Vagina (tissue), 2 donors: ENCODE results near the gene TRIO.

ENCODE experiments used
- POLR2A ChIP-seq, 2 donors: fragments of 450-650 bp; IDR thresholded peaks; one replicate each; pipeline ENCODE4 v1.6.1; 2017; ENCODE audit warnings: antibody characterized with exemption in 2 of 2, mild to moderate bottlenecking in 2 of 2, moderate library complexity in 2 of 2
- TF ChIP-seq, protein P1 (sequence below), 3 experiments: fragments of 450-650 bp in 2 of 3; fragments of 200-600 bp in 1 of 3; sonication (generic) in 1 of 3; IDR thresholded peaks; one replicate each; pipeline ENCODE4 v1.5.1; 2017 to 2019; ENCODE audit warnings: antibody characterized with exemption in 3 of 3, mild to moderate bottlenecking in 2 of 3, moderate library complexity in 2 of 3

DNA sequence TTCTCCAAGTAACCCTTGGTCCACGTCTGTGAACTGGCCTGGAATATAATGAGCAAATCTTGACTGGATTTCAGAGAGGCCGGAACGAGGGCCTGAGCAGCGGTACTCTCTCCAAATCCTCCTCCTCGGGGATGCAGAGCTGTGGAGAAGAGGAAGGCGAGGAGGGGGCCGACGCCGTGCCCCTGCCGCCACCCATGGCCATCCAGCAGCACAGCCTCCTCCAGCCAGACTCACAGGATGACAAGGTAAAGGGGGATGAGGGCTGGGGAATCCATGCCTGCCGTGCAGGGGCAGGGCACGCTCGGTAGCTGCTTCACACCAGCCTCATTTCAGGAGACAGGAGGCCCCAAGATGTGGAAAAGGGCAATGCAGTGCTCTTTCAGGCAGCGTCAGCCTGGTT, 319.5 kb downstream of the TRIO start:
- TF ChIP-seq, protein P1, sequence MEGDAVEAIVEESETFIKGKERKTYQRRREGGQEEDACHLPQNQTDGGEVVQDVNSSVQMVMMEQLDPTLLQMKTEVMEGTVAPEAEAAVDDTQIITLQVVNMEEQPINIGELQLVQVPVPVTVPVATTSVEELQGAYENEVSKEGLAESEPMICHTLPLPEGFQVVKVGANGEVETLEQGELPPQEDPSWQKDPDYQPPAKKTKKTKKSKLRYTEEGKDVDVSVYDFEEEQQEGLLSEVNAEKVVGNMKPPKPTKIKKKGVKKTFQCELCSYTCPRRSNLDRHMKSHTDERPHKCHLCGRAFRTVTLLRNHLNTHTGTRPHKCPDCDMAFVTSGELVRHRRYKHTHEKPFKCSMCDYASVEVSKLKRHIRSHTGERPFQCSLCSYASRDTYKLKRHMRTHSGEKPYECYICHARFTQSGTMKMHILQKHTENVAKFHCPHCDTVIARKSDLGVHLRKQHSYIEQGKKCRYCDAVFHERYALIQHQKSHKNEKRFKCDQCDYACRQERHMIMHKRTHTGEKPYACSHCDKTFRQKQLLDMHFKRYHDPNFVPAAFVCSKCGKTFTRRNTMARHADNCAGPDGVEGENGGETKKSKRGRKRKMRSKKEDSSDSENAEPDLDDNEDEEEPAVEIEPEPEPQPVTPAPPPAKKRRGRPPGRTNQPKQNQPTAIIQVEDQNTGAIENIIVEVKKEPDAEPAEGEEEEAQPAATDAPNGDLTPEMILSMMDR (IDR thresholded peaks at IDR 0.05), result no peak
- TF ChIP-seq POLR2A (IDR thresholded peaks at IDR 0.05), result no peak
